ENCODE results near the gene MCUB.

- no peak for TF ChIP-seq POLR2A (IDR thresholded peaks at IDR 0.05; ENCODE audit: low read depth, low read length)
- TF ChIP-seq POU2F2 (IDR thresholded peaks at IDR 0.05; ENCODE audit: low read depth, low read length), result no peak
- no peak for TF ChIP-seq SPI1 (IDR thresholded peaks at IDR 0.05; ENCODE audit: low read depth, low read length)
- TF ChIP-seq TAF1 (IDR thresholded peaks at IDR 0.05; ENCODE audit: low read depth, low read length), result no peak
- no peak for TF ChIP-seq POLR2AphosphoS5 (IDR thresholded peaks at IDR 0.05; ENCODE audit: low read depth, low read length)
These were observed 67.3 kb downstream of the MCUB start for GRCh38 chr4:109627361-109627760.
